Measurements from ENCODE around the gene SMARCA2. TPM values are rescaled to one million over a fixed set of nuclear protein-coding genes. Genes with fewer than 3 reads are reported as not detected.

Gene SMARCA2
- total and polyA plus RNA-seq, 4 experiments from 2014 or later, result 18.5 to 245 (median 142) TPM

DNA sequence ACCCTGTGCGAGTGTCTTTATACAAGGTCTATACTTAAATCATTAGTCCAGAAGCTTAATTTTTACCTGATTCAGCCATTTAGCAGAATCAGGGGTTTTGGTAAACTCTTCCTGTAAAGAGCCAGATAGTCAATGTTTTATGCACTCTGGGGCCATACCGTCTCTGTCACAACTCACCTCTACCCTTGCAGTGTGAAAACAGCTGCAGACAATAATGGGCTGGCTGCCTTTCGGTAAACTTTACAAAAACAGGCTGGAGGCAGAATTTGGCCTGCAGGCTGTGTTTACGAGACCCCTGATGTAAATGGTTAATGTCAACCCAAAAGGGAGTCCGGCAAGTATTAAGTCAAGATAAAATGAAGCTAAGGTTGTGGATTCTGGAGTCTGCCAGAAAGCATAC lies 32.8 kb downstream of the SMARCA2 start:
- peaks cover 41% of the 10 kb centered on the region for H3K4me1 ChIP-seq (ENCODE audit: insufficient read depth, low read length)
- H3K36me3 ChIP-seq (ENCODE audit: insufficient read depth, low read length), result peaks cover 16% of the 10 kb centered on the region
- H3K27ac ChIP-seq (ENCODE audit: low read depth, low read length), result no peak overlapping the region
- no peaks in the 10 kb centered on the region for H3K9me3 ChIP-seq (ENCODE audit: control insufficient read depth in 1 of 2, low read length in 2 of 2)
- Mint-ChIP-seq H3K9me3 (peaks cover 0 to 5% (median 0%) of the 10 kb centered on the region in 8 donors), H3K4me1 (peaks cover 39 to 80% (median 55%) of the 10 kb centered on the region in 4 donors), H3K27me3 (no peaks in the 10 kb centered on the region), H3K4me3 (peak overlapping the region in 1 of 8 donors; percentile 2), H3K27ac (peak overlapping the region; percentile 36 to 90 (median 67)), H3K36me3 (peaks cover 27 to 74% of the 10 kb centered on the region in 2 donors)
- POLR2A ChIA-PET (ENCODE audit: partially characterized antibody), result no interaction called here
- DNase-seq, result no peak
- CTCF ChIA-PET (ENCODE audit: partially characterized antibody), result interaction anchor here (1.4 to 1.7 kb wide), 2 partner anchors 21 to 31 kb away, joined by 4 to 6 read pairs; no protein-coding TSS in a partner anchor
- intact Hi-C loops (cut with micrococcal nuclease), result no loop called here
- no peak overlapping the region for H3K4me3 ChIP-seq (ENCODE audit: low read length in 2 of 2)
- no peaks in the 10 kb centered on the region for H3K27me3 ChIP-seq (ENCODE audit: insufficient read depth, low read length)

GRCh38 chr9:2050236-2050635 lies 35.1 kb downstream of the SMARCA2 start:
- peaks cover 0 to 3% (median 0%) of the 10 kb centered on the region in 8 donors for H3K9me3 Mint-ChIP-seq
- no peak overlapping the region for H3K4me3 Mint-ChIP-seq
- H3K27me3 Mint-ChIP-seq, result no peaks in the 10 kb centered on the region
- ChIA-PET POLR2A (ENCODE audit: partially characterized antibody) (no interaction called here), CTCF (ENCODE audit: partially characterized antibody) (no interaction called here)
- Histone ChIP-seq H3K4me1 (ENCODE audit: insufficient read depth, low read length) (peaks cover 49% of the 10 kb centered on the region), H3K36me3 (ENCODE audit: insufficient read depth, low read length) (peaks cover 5% of the 10 kb centered on the region), H3K9me3 (ENCODE audit: control insufficient read depth in 1 of 2, low read length in 2 of 2) (no peaks in the 10 kb centered on the region), H3K27me3 (ENCODE audit: insufficient read depth, low read length) (no peaks in the 10 kb centered on the region), H3K27ac (ENCODE audit: low read depth, low read length) (no peak overlapping the region), H3K4me3 (ENCODE audit: low read length in 2 of 2) (no peak overlapping the region)
- DNase-seq, result no peak
- H3K36me3 Mint-ChIP-seq, result peaks cover 18 to 63% of the 10 kb centered on the region in 2 donors
- peak overlapping the region; percentile 45 to 89 (median 76) for H3K27ac Mint-ChIP-seq
- intact Hi-C loops (cut with micrococcal nuclease), result loop anchor here (10.0 kb wide), 1 partner anchor 105 kb away; no protein-coding TSS in a partner anchor
- H3K4me1 Mint-ChIP-seq, result peaks cover 38 to 82% (median 60%) of the 10 kb centered on the region in 4 donors

DNA sequence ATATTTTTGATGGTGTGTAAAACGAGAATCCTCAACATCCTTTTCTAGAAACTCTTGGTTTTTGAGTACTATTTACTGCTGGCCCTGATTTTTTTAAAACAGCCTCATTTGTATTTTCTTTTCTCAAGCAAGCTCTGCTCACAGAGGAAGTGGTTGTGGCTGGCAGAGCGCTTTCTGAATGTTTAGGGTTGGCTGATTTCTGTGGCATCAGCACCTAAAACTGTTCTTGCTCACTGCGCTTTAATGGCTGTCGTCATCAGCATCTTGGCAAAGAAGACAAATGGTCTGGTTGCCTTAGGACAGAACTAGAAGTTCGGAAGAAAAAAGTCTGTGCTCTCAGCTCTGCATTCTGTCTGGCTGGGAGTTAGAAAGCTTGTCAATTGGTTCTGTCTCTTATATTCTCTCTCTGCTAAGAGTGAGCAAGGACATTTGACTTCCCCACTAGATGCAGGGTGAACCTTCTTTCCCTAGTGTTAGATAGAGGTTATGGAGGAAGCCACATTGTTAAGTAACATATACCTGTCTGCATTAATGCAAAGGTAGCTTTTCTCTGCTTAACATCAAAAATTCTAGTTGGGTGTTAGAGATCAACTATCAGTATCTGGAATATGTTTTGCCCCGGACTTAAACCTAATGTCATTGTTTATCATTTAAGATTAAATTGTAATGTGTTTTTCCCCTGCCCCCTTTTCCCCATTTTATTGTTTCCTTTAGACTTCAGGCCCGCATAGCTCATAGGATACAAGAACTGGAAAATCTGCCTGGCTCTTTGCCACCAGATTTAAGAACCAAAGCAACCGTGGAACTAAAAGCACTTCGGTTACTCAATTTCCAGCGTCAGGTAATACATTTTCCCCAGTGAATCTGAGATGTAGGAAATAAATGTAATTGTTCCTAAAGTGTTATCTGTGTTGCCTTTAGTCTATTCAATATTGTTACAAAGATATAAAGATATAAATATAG lies 39.0 kb downstream of the SMARCA2 start:
- POLR2A ChIA-PET (ENCODE audit: partially characterized antibody), result interaction anchor here (0.5 to 6.6 kb wide), 13 partner anchors 9 to 1795 kb away, joined by 3 to 174 read pairs (median 4); partner anchors contain the start of genes RFX3 and SMARCA2
- no peaks in the 10 kb centered on the region for H3K27me3 Mint-ChIP-seq
- peaks cover 26 to 57% of the 10 kb centered on the region in 2 donors for H3K36me3 Mint-ChIP-seq
- peak overlapping the region in 1 of 2 donors; percentile 33 for H3K4me3 ChIP-seq (ENCODE audit: low read length in 2 of 2)
- H3K4me3 Mint-ChIP-seq, result peak overlapping the region; percentile 42 to 84 (median 73)
- H3K27me3 ChIP-seq (ENCODE audit: insufficient read depth, low read length), result no peaks in the 10 kb centered on the region
- H3K4me1 ChIP-seq (ENCODE audit: insufficient read depth, low read length), result peaks cover 53% of the 10 kb centered on the region
- DNase-seq, result peak; percentile 83 to 88 (median 87)
- peaks cover 42 to 70% (median 54%) of the 10 kb centered on the region in 4 donors for H3K4me1 Mint-ChIP-seq
- no peaks in the 10 kb centered on the region for H3K9me3 ChIP-seq (ENCODE audit: control insufficient read depth in 1 of 2, low read length in 2 of 2)
- peak overlapping the region; percentile 50 for H3K27ac ChIP-seq (ENCODE audit: low read depth, low read length)
- CTCF ChIA-PET (ENCODE audit: partially characterized antibody), result interaction anchor here (1.1 to 2.9 kb wide), 16 partner anchors 12 to 113 kb away, joined by 3 to 14 read pairs (median 4); partner anchors contain the start of gene SMARCA2
- peaks cover 25% of the 10 kb centered on the region for H3K36me3 ChIP-seq (ENCODE audit: insufficient read depth, low read length)
- peak overlapping the region; percentile 93 to 99 (median 96) for H3K27ac Mint-ChIP-seq
- intact Hi-C loops (cut with micrococcal nuclease), result loop anchor here (1.0 to 10.0 kb wide), 5 partner anchors 9 to 109 kb away; partner anchors contain the start of gene SMARCA2
- H3K9me3 Mint-ChIP-seq, result no peaks in the 10 kb centered on the region

GRCh38 chr9:2055203-2055658 lies 40.1 kb downstream of the SMARCA2 start:
- H3K9me3 Mint-ChIP-seq, result no peaks in the 10 kb centered on the region
- Histone ChIP-seq H3K4me3 (ENCODE audit: low read length in 2 of 2) (no peak overlapping the region), H3K27me3 (ENCODE audit: insufficient read depth, low read length) (no peaks in the 10 kb centered on the region), H3K27ac (ENCODE audit: low read depth, low read length) (peak overlapping the region; percentile 50), H3K36me3 (ENCODE audit: insufficient read depth, low read length) (peaks cover 35% of the 10 kb centered on the region), H3K4me1 (ENCODE audit: insufficient read depth, low read length) (peaks cover 51% of the 10 kb centered on the region), H3K9me3 (ENCODE audit: control insufficient read depth in 1 of 2, low read length in 2 of 2) (no peaks in the 10 kb centered on the region)
- CTCF ChIA-PET (ENCODE audit: partially characterized antibody), result interaction anchor here (1.1 to 2.9 kb wide), 14 partner anchors 9 to 114 kb away, joined by 3 to 14 read pairs (median 4); partner anchors contain the start of gene SMARCA2
- H3K27ac Mint-ChIP-seq, result peak overlapping the region; percentile 78 to 98 (median 92)
- no peaks in the 10 kb centered on the region for H3K27me3 Mint-ChIP-seq
- peaks cover 34 to 59% of the 10 kb centered on the region in 2 donors for H3K36me3 Mint-ChIP-seq
- DNase-seq, result no peak
- H3K4me1 Mint-ChIP-seq, result peaks cover 44 to 67% (median 55%) of the 10 kb centered on the region in 4 donors
- intact Hi-C loops (cut with micrococcal nuclease), result loop anchor here (2.0 to 10.0 kb wide), 2 partner anchors 14 to 110 kb away; no protein-coding TSS in a partner anchor
- POLR2A ChIA-PET (ENCODE audit: partially characterized antibody), result interaction anchor here (0.5 to 6.6 kb wide), 6 partner anchors 11 to 1796 kb away, joined by 3 to 174 read pairs (median 14); partner anchors contain the start of genes RFX3 and SMARCA2
- H3K4me3 Mint-ChIP-seq, result peak overlapping the region in 5 of 8 donors; percentile 18 to 46 (median 27)

GRCh38 chr9:2059274-2059929 lies 44.3 kb downstream of the SMARCA2 start:
- H3K4me1 ChIP-seq (ENCODE audit: insufficient read depth, low read length), result peaks cover 25% of the 10 kb centered on the region
- Mint-ChIP-seq H3K36me3 (peaks cover 54 to 71% of the 10 kb centered on the region in 2 donors), H3K4me1 (peaks cover 21 to 33% (median 28%) of the 10 kb centered on the region in 4 donors), H3K4me3 (no peak overlapping the region), H3K27me3 (no peaks in the 10 kb centered on the region), H3K27ac (peak overlapping the region in 4 of 7 donors; percentile 22 to 77 (median 40)), H3K9me3 (no peaks in the 10 kb centered on the region)
- peaks cover 61% of the 10 kb centered on the region for H3K36me3 ChIP-seq (ENCODE audit: insufficient read depth, low read length)
- H3K27ac ChIP-seq (ENCODE audit: low read depth, low read length), result no peak overlapping the region
- CTCF ChIA-PET (ENCODE audit: partially characterized antibody), result no interaction called here
- POLR2A ChIA-PET (ENCODE audit: partially characterized antibody), result no interaction called here
- DNase-seq, result no peak
- no peak overlapping the region for H3K4me3 ChIP-seq (ENCODE audit: low read length in 2 of 2)
- H3K27me3 ChIP-seq (ENCODE audit: insufficient read depth, low read length), result no peaks in the 10 kb centered on the region
- intact Hi-C loops (cut with micrococcal nuclease), result loop anchor here (10.0 kb wide), 1 partner anchor 115 kb away; no protein-coding TSS in a partner anchor
- no peaks in the 10 kb centered on the region for H3K9me3 ChIP-seq (ENCODE audit: control insufficient read depth in 1 of 2, low read length in 2 of 2)

GRCh38 chr9:2060424-2060823 lies 45.3 kb downstream of the SMARCA2 start:
- no peaks in the 10 kb centered on the region for H3K9me3 Mint-ChIP-seq
- Histone ChIP-seq H3K4me3 (ENCODE audit: low read length in 2 of 2) (no peak overlapping the region), H3K27me3 (ENCODE audit: insufficient read depth, low read length) (no peaks in the 10 kb centered on the region), H3K27ac (ENCODE audit: low read depth, low read length) (no peak overlapping the region), H3K9me3 (ENCODE audit: control insufficient read depth in 1 of 2, low read length in 2 of 2) (no peaks in the 10 kb centered on the region), H3K4me1 (ENCODE audit: insufficient read depth, low read length) (peaks cover 15% of the 10 kb centered on the region), H3K36me3 (ENCODE audit: insufficient read depth, low read length) (peaks cover 61% of the 10 kb centered on the region)
- intact Hi-C loops (cut with micrococcal nuclease), result no loop called here
- CTCF ChIA-PET (ENCODE audit: partially characterized antibody), result no interaction called here
- POLR2A ChIA-PET (ENCODE audit: partially characterized antibody), result interaction anchor here (0.9 kb wide), 1 partner anchor 43 kb away, joined by 3 read pairs; no protein-coding TSS in a partner anchor
- no peak overlapping the region for H3K4me3 Mint-ChIP-seq
- peak overlapping the region in 1 of 7 donors; percentile 80 for H3K27ac Mint-ChIP-seq
- H3K27me3 Mint-ChIP-seq, result no peaks in the 10 kb centered on the region
- DNase-seq, result no peak
- peaks cover 56 to 73% of the 10 kb centered on the region in 2 donors for H3K36me3 Mint-ChIP-seq
- peaks cover 12 to 23% (median 19%) of the 10 kb centered on the region in 4 donors for H3K4me1 Mint-ChIP-seq

All from CD4-positive, alpha-beta memory T cell (primary cell).